Measurements from ENCODE around the gene WWOX. TPM values are rescaled to one million over a fixed set of nuclear protein-coding genes. Genes with fewer than 3 reads are reported as not detected.
A peak's percentile ranks its signal among the peaks of the same experiment; 100 is the strongest.

Gene WWOX
- total and polyA plus RNA-seq, 2 donors (not counting 1 experiment from before 2014, with no cell fraction given) = 10.5 to 42.3 TPM

GRCh38 chr16:79159261-79160049 is 1060.0 kb downstream of the WWOX start:
- H3K4me1 ChIP-seq (ENCODE audit: control insufficient read depth in 2 of 2, insufficient read depth in 2 of 2, low read length in 2 of 2) = peaks cover 3 to 12% of the 10 kb centered on the region in 2 donors
- no peaks in the 10 kb centered on the region for H3K9me3 ChIP-seq (ENCODE audit: control extremely low read depth in 1 of 3, control insufficient read depth in 2 of 3, insufficient read depth in 1 of 3, low read length in 2 of 3)
- H3K4me3 ChIP-seq (ENCODE audit: control extremely low read depth in 1 of 5, extremely low read depth in 1 of 5, insufficient read depth in 1 of 5, low read depth in 2 of 5, low read length in 4 of 5) = no peak overlapping the region
- TF ChIP-seq EZH2 (IDR thresholded peaks at IDR 0.05; ENCODE audit: borderline replicate concordance, insufficient read depth, low read depth, low read length, poor library complexity, severe bottlenecking) = no peak
- TF ChIP-seq CTCF (IDR thresholded peaks at IDR 0.05) = no peak
- H3K9ac ChIP-seq (ENCODE audit: low read length) = no peak overlapping the region
- no peaks in the 10 kb centered on the region for H4K20me1 ChIP-seq (ENCODE audit: control insufficient read depth, insufficient read depth, low read length, poor library complexity, severe bottlenecking)
- intact Hi-C loops (cut with micrococcal nuclease) = no loop called here
- H3K4me1 Mint-ChIP-seq = peaks cover 14% of the 10 kb centered on the region
- no peaks in the 10 kb centered on the region for H3K27me3 ChIP-seq (replicated peaks in 1 of 4; ENCODE audit: control extremely low read depth in 1 of 4, control insufficient read depth in 3 of 4, insufficient read depth in 4 of 4, low read length in 3 of 4)
- ChIA-PET POLR2A (no interaction called here), CTCF (no interaction called here)
- no peaks in the 10 kb centered on the region for H3K27me3 Mint-ChIP-seq
- no peak overlapping the region for H3K4me2 ChIP-seq (replicated peaks; ENCODE audit: low read depth, low read length, poor library complexity, severe bottlenecking)
- DNase-seq = no peak
- H2AFZ ChIP-seq (ENCODE audit: insufficient read depth, low read depth, low read length, poor library complexity, severe bottlenecking) = no peak overlapping the region
- no peaks in the 10 kb centered on the region for H3K36me3 ChIP-seq (replicated peaks in 1 of 2; ENCODE audit: control extremely low read depth in 1 of 2, control insufficient read depth in 1 of 2, extremely low read depth in 1 of 2, insufficient read depth in 2 of 2, low read length in 1 of 2)
- no peaks in the 10 kb centered on the region for H3K79me2 ChIP-seq (ENCODE audit: control insufficient read depth, insufficient read depth, low read length)
- H3K27ac Mint-ChIP-seq = no peak overlapping the region
- no peaks in the 10 kb centered on the region for H3K9me3 Mint-ChIP-seq (ENCODE audit: insufficient read depth)
- WGBS (ENCODE audit: insufficient coverage) = 96% methylated on average over 4 of the region's 13 CpGs
- ATAC-seq (ENCODE audit: low read depth) = no peak
- no peak overlapping the region for H3K4me3 Mint-ChIP-seq
- no peak overlapping the region for H3K27ac ChIP-seq (ENCODE audit: low read length in 2 of 2)

GRCh38 chr16:79162977-79163376 is 1063.5 kb downstream of the WWOX start:
- no peak for DNase-seq
- Mint-ChIP-seq H3K4me1 (peaks cover 14% of the 10 kb centered on the region), H3K9me3 (ENCODE audit: insufficient read depth) (peaks cover 6% of the 10 kb centered on the region), H3K4me3 (peak overlapping the region; percentile 10), H3K27me3 (no peaks in the 10 kb centered on the region), H3K27ac (no peak overlapping the region)
- H3K4me1 ChIP-seq (ENCODE audit: control insufficient read depth in 2 of 2, insufficient read depth in 2 of 2, low read length in 2 of 2) = peaks cover 3 to 15% of the 10 kb centered on the region in 2 donors
- H3K4me3 ChIP-seq (ENCODE audit: control extremely low read depth in 1 of 5, extremely low read depth in 1 of 5, insufficient read depth in 1 of 5, low read depth in 2 of 5, low read length in 4 of 5) = no peak overlapping the region
- ATAC-seq (ENCODE audit: low read depth) = no peak
- H3K27ac ChIP-seq (ENCODE audit: low read length in 2 of 2) = no peak overlapping the region
- peaks cover 1 to 3% (median 3%) of the 10 kb centered on the region in 3 donors for H3K9me3 ChIP-seq (ENCODE audit: control extremely low read depth in 1 of 3, control insufficient read depth in 2 of 3, insufficient read depth in 1 of 3, low read length in 2 of 3)
- H3K9ac ChIP-seq (ENCODE audit: low read length) = no peak overlapping the region
- no peaks in the 10 kb centered on the region for H3K36me3 ChIP-seq (replicated peaks in 1 of 2; ENCODE audit: control extremely low read depth in 1 of 2, control insufficient read depth in 1 of 2, extremely low read depth in 1 of 2, insufficient read depth in 2 of 2, low read length in 1 of 2)
- TF ChIP-seq CTCF (IDR thresholded peaks at IDR 0.05) = no peak
- TF ChIP-seq EZH2 (IDR thresholded peaks at IDR 0.05; ENCODE audit: borderline replicate concordance, insufficient read depth, low read depth, low read length, poor library complexity, severe bottlenecking) = no peak
- H3K4me2 ChIP-seq (replicated peaks; ENCODE audit: low read depth, low read length, poor library complexity, severe bottlenecking) = no peak overlapping the region
- POLR2A ChIA-PET = no interaction called here
- intact Hi-C loops (cut with micrococcal nuclease) = no loop called here
- H4K20me1 ChIP-seq (ENCODE audit: control insufficient read depth, insufficient read depth, low read length, poor library complexity, severe bottlenecking) = no peaks in the 10 kb centered on the region
- no peak overlapping the region for H2AFZ ChIP-seq (ENCODE audit: insufficient read depth, low read depth, low read length, poor library complexity, severe bottlenecking)
- no peaks in the 10 kb centered on the region for H3K27me3 ChIP-seq (replicated peaks in 1 of 4; ENCODE audit: control extremely low read depth in 1 of 4, control insufficient read depth in 3 of 4, insufficient read depth in 4 of 4, low read length in 3 of 4)
- CTCF ChIA-PET = no interaction called here
- WGBS (ENCODE audit: insufficient coverage) = 100% methylated on average over 2 of the region's 3 CpGs
- H3K79me2 ChIP-seq (ENCODE audit: control insufficient read depth, insufficient read depth, low read length) = no peaks in the 10 kb centered on the region
